ENCODE data around the gene OOSP3.

DNA sequence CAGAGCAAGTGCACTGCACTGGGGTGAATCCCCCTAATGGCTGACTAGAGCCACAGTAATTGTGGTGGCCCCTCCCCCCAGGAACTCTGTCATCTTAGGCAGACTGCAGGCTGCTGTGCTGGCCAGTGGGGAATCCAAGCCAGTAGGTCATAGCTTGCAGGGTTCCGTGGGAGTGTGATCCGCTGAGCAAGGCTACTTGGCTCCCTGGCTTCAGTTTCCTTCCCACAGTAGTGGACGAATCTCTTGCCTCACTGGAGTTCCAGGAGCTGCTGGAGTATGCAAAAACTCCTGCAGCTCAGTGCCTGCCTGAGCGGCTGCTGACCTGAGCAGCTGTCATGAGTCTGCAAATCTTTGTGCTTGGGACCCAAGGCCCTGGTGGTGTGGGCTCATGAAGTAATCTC lies 13.2 kb downstream of the OOSP3 start:
- TF ChIP-seq EZH2 (IDR thresholded peaks at IDR 0.05; ENCODE audit: borderline replicate concordance, insufficient read depth, low read length, poor library complexity, severe bottlenecking) (no peak), POLR2AphosphoS5 (IDR thresholded peaks at IDR 0.05) (no peak), EP300 (conservative IDR thresholded peaks at IDR 0.05; ENCODE audit: poor library complexity, severe bottlenecking) (no peak), RAD21 (conservative IDR thresholded peaks at IDR 0.05) (no peak)
- TF ChIP-seq, protein P1, sequence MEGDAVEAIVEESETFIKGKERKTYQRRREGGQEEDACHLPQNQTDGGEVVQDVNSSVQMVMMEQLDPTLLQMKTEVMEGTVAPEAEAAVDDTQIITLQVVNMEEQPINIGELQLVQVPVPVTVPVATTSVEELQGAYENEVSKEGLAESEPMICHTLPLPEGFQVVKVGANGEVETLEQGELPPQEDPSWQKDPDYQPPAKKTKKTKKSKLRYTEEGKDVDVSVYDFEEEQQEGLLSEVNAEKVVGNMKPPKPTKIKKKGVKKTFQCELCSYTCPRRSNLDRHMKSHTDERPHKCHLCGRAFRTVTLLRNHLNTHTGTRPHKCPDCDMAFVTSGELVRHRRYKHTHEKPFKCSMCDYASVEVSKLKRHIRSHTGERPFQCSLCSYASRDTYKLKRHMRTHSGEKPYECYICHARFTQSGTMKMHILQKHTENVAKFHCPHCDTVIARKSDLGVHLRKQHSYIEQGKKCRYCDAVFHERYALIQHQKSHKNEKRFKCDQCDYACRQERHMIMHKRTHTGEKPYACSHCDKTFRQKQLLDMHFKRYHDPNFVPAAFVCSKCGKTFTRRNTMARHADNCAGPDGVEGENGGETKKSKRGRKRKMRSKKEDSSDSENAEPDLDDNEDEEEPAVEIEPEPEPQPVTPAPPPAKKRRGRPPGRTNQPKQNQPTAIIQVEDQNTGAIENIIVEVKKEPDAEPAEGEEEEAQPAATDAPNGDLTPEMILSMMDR (IDR thresholded peaks at IDR 0.05; ENCODE audit: poor library complexity, severe bottlenecking), result no peak
- TF ChIP-seq, protein P2, sequence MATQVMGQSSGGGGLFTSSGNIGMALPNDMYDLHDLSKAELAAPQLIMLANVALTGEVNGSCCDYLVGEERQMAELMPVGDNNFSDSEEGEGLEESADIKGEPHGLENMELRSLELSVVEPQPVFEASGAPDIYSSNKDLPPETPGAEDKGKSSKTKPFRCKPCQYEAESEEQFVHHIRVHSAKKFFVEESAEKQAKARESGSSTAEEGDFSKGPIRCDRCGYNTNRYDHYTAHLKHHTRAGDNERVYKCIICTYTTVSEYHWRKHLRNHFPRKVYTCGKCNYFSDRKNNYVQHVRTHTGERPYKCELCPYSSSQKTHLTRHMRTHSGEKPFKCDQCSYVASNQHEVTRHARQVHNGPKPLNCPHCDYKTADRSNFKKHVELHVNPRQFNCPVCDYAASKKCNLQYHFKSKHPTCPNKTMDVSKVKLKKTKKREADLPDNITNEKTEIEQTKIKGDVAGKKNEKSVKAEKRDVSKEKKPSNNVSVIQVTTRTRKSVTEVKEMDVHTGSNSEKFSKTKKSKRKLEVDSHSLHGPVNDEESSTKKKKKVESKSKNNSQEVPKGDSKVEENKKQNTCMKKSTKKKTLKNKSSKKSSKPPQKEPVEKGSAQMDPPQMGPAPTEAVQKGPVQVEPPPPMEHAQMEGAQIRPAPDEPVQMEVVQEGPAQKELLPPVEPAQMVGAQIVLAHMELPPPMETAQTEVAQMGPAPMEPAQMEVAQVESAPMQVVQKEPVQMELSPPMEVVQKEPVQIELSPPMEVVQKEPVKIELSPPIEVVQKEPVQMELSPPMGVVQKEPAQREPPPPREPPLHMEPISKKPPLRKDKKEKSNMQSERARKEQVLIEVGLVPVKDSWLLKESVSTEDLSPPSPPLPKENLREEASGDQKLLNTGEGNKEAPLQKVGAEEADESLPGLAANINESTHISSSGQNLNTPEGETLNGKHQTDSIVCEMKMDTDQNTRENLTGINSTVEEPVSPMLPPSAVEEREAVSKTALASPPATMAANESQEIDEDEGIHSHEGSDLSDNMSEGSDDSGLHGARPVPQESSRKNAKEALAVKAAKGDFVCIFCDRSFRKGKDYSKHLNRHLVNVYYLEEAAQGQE (IDR thresholded peaks at IDR 0.05; ENCODE audit: borderline replicate concordance), result no peak
